Keratinocyte (primary cell): Measurements from ENCODE around the gene OXCT1. TPM values are rescaled to one million over a fixed set of nuclear protein-coding genes. Genes with fewer than 3 reads are reported as not detected.

Source experiments
- DNase-seq: peaks from one replicate; pipeline ENCODE4 v3.0.0-alpha.2; 2011; ENCODE audit warnings: low read depth, missing footprints, low spot score
- FAIRE-seq: peaks from 2 replicates; lab custom pipeline; 2011; peaks lifted over from hg19 to GRCh38; lab: Jason Lieb, UNC
- H2AFZ ChIP-seq: 2 replicates; pipeline ENCODE4 v1.6.0; 2012; ENCODE audit warnings: low read length, control low read depth, inconsistent platforms; ENCODE audit not compliant: control insufficient read depth
- H3K27ac ChIP-seq: 2 replicates; pipeline ENCODE4 v1.5.1; 2011; ENCODE audit warnings: low read length; ENCODE audit not compliant: control insufficient read depth, insufficient read depth
- H3K27me3 ChIP-seq: 3 replicates; pipeline ENCODE4 v1.6.0; 2011; ENCODE audit warnings: low read length; ENCODE audit not compliant: control insufficient read depth, insufficient read depth; ENCODE audit errors: extremely low read depth
- H3K36me3 ChIP-seq, 2 experiments: 2 replicates in 1 of 2; 3 replicates in 1 of 2; pipeline ENCODE4 v1.5.1; 2011; ENCODE audit warnings: low read length in 2 of 2, mild to moderate bottlenecking in 1 of 2; ENCODE audit not compliant: control insufficient read depth in 2 of 2, insufficient read depth in 2 of 2; ENCODE audit errors: extremely low read depth in 1 of 2
- H3K4me1 ChIP-seq: 3 replicates; pipeline ENCODE4 v1.5.1; 2011; ENCODE audit warnings: low read length; ENCODE audit not compliant: control insufficient read depth, insufficient read depth; ENCODE audit errors: extremely low read depth
- H3K4me2 ChIP-seq: 3 replicates; pipeline ENCODE4 v1.6.0; 2011; ENCODE audit warnings: low read depth, low read length; ENCODE audit not compliant: control insufficient read depth, insufficient read depth; ENCODE audit errors: extremely low read depth
- H3K4me3 ChIP-seq, 3 experiments: fragments of 200-600 bp in 1 of 3; sonication (generic) in 1 of 3; 2 replicates in 2 of 3; 3 replicates in 1 of 3; pipeline ENCODE4 v1.5.1; 2011 to 2016; ENCODE audit warnings: low read length in 3 of 3, mild to moderate bottlenecking in 3 of 3, control low read depth in 2 of 3, inconsistent platforms in 1 of 3, low read depth in 1 of 3, mixed read lengths in 1 of 3, mixed run types in 1 of 3, moderate library complexity in 1 of 3; ENCODE audit not compliant: control insufficient read depth in 2 of 3, insufficient read depth in 2 of 3; ENCODE audit errors: extremely low read depth in 1 of 3
- H3K79me2 ChIP-seq: 2 replicates; pipeline ENCODE4 v1.6.0; 2012; ENCODE audit warnings: low read length; ENCODE audit not compliant: control insufficient read depth, insufficient read depth
- H3K9ac ChIP-seq: 3 replicates; pipeline ENCODE4 v1.6.0; 2011; ENCODE audit warnings: low read length; ENCODE audit not compliant: control insufficient read depth, insufficient read depth; ENCODE audit errors: extremely low read depth
- H3K9me1 ChIP-seq: 3 replicates; pipeline ENCODE4 v1.6.0; 2011; ENCODE audit warnings: low read length; ENCODE audit not compliant: control insufficient read depth, insufficient read depth; ENCODE audit errors: extremely low read depth
- H3K9me3 ChIP-seq: 2 replicates; pipeline ENCODE4 v1.5.1; 2012; ENCODE audit warnings: low read depth, low read length; ENCODE audit not compliant: control insufficient read depth
- H4K20me1 ChIP-seq: 3 replicates; pipeline ENCODE4 v1.6.0; 2011; ENCODE audit warnings: low read length; ENCODE audit not compliant: control insufficient read depth, insufficient read depth; ENCODE audit errors: extremely low read depth
- CTCF ChIP-seq, 3 experiments: IDR thresholded peaks in 1 of 3; conservative IDR thresholded peaks in 1 of 3; optimal IDR thresholded peaks in 1 of 3; 2 replicates in 2 of 3; 3 replicates in 1 of 3; pipeline versions ENCODE3 to v1.5.1; 2011; ENCODE audit warnings: low read length in 3 of 3, mild to moderate bottlenecking in 3 of 3, moderate library complexity in 2 of 3, control low read depth in 1 of 3, inconsistent platforms in 1 of 3; ENCODE audit not compliant: insufficient read depth in 2 of 3; ENCODE audit errors: extremely low read depth in 1 of 3
- EZH2 ChIP-seq: IDR thresholded peaks from one replicate; pipeline ENCODE4 v1.6.1; 2012; ENCODE audit warnings: inconsistent platforms, mild to moderate bottlenecking, low read length, moderate library complexity
- dilution Hi-C: fragments of 300-500 bp; cut with MboI; formaldehyde crosslinking; loops from one replicate; pipeline ENCODE4 v1.7.0; 2020; ENCODE audit warnings: low sequenced_read_pairs; ENCODE audit not compliant: extremely low pct_ligation_motif_present
- polyA plus RNA-seq, 5 experiments: library from polyadenylated mRNA; depleted of rRNA in 3 of 5; stranded (reverse) in 3 of 5; stranded (forward) in 1 of 5; unstranded in 1 of 5; fragments of >200 nt; gene quantifications; 1 replicate in 1 of 5; 2 replicates in 3 of 5; 3 replicates in 1 of 5; pipeline versions ENCODE4 v1.2.1 to v1.2.3, GENCODE V29; 2011 to 2012; ENCODE audit warnings: missing spikeins in 2 of 5, low read depth in 1 of 5, low replicate concordance in 1 of 5

OXCT1 gene
- polyA plus RNA-seq, 1 donor (not counting 4 experiments of a cell fraction or from before 2014, with no cell fraction given) = 34.0 TPM

- H3K4me2 ChIP-seq = no peak overlapping the region
- no peak overlapping the region for H3K4me3 ChIP-seq
- no peaks in the 10 kb centered on the region for H3K79me2 ChIP-seq
- H3K27ac ChIP-seq = no peak overlapping the region
- FAIRE-seq = no peak
- dilution Hi-C loops = no loop called here
- TF ChIP-seq EZH2 = no peak
- no peak for TF ChIP-seq CTCF (optimal IDR thresholded peaks at IDR 0.05 in 1 of 3, IDR thresholded peaks at IDR 0.05 in 1 of 3, conservative IDR thresholded peaks at IDR 0.05 in 1 of 3; ENCODE audit: extremely low read depth in 1 of 3, insufficient read depth in 2 of 3, low read length in 3 of 3)
- no peaks in the 10 kb centered on the region for H3K9me1 ChIP-seq
- H2AFZ ChIP-seq = no peak overlapping the region
- no peak overlapping the region for H3K9ac ChIP-seq
- H3K27me3 ChIP-seq = no peaks in the 10 kb centered on the region
- no peaks in the 10 kb centered on the region for H3K9me3 ChIP-seq
- DNase-seq = no peak
- H4K20me1 ChIP-seq = no peaks in the 10 kb centered on the region
- peaks cover 0 to 7% of the 10 kb centered on the region in 2 experiments for H3K36me3 ChIP-seq
- H3K4me1 ChIP-seq = peaks cover 27% of the 10 kb centered on the region
These were observed 74.2 kb downstream of the OXCT1 start for GRCh38 chr5:41796061-41796460.

- Histone ChIP-seq H3K4me2 (no peak overlapping the region), H4K20me1 (no peaks in the 10 kb centered on the region), H3K9ac (no peak overlapping the region), H3K36me3 (peaks cover 0 to 7% of the 10 kb centered on the region in 2 experiments), H2AFZ (no peak overlapping the region), H3K9me1 (no peaks in the 10 kb centered on the region), H3K27me3 (no peaks in the 10 kb centered on the region), H3K4me1 (peaks cover 27% of the 10 kb centered on the region), H3K4me3 (no peak overlapping the region), H3K79me2 (no peaks in the 10 kb centered on the region), H3K9me3 (no peaks in the 10 kb centered on the region), H3K27ac (peak overlapping the region; percentile 65)
- DNase-seq (no peak), FAIRE-seq (no peak)
- TF ChIP-seq CTCF (optimal IDR thresholded peaks at IDR 0.05 in 1 of 3, IDR thresholded peaks at IDR 0.05 in 1 of 3, conservative IDR thresholded peaks at IDR 0.05 in 1 of 3; ENCODE audit: extremely low read depth in 1 of 3, insufficient read depth in 2 of 3, low read length in 3 of 3) (no peak), EZH2 (no peak)
- dilution Hi-C loops = no loop called here
These were observed 75.1 kb downstream of the OXCT1 start for GRCh38 chr5:41795125-41795524.
